Naive thymus-derived CD4-positive, alpha-beta T cell (primary cell): ENCODE measurements around the gene ERP29. TPM values are rescaled to one million over a fixed set of nuclear protein-coding genes. Genes with fewer than 3 reads are reported as not detected.

Source experiments
- ATAC-seq: fragments of 150-1000 bp; cut with Tn5 transposase; 2 replicates; pipeline ENCODE4 v1.10.0; 2021; ENCODE audit warnings: mild to moderate bottlenecking, moderate library complexity
- CTCF ChIA-PET: fragments of 350-600 bp; sonication (Branson Sonifier 250); formaldehyde crosslinking; loops from one replicate; lab custom pipeline; 2021; ENCODE audit warnings: antibody characterized with exemption; lab: Charles Lee
- POLR2A ChIA-PET: fragments of 350-600 bp; sonication (Branson Sonifier 250); formaldehyde crosslinking; loops from one replicate; lab custom pipeline; 2021; ENCODE audit warnings: antibody characterized with exemption, inconsistent platforms; lab: Charles Lee
- DNase-seq, 9 donors: peaks; one replicate each; pipeline versions ENCODE4 v3.0.0 to v3.0.0-alpha.2; 2020 to 2022; ENCODE audit warnings: mixed read lengths in 1 of 9
- H3K27ac ChIP-seq: one replicate; pipeline ENCODE4 v1.7.0; 2013; ENCODE audit warnings: mild to moderate bottlenecking, low read depth, low read length, moderate library complexity
- H3K27me3 ChIP-seq, 2 donors: one replicate each; pipeline ENCODE4 v1.7.0; 2013; ENCODE audit warnings: low read length in 2 of 2, mild to moderate bottlenecking in 2 of 2, moderate library complexity in 2 of 2; ENCODE audit not compliant: control insufficient read depth in 2 of 2, insufficient read depth in 2 of 2
- H3K36me3 ChIP-seq, 3 experiments: 1 replicate in 2 of 3; 2 replicates in 1 of 3; pipeline ENCODE4 v1.7.0; 2013; ENCODE audit warnings: low read length in 3 of 3, mild to moderate bottlenecking in 3 of 3, moderate library complexity in 1 of 3; ENCODE audit not compliant: insufficient read depth in 3 of 3, control insufficient read depth in 2 of 3
- H3K4me1 ChIP-seq, 2 donors: one replicate each; pipeline ENCODE4 v1.7.0; 2013; ENCODE audit warnings: low read length in 2 of 2, mild to moderate bottlenecking in 2 of 2, moderate library complexity in 1 of 2; ENCODE audit not compliant: control insufficient read depth in 2 of 2, insufficient read depth in 2 of 2
- H3K4me3 ChIP-seq: 2 replicates; pipeline ENCODE4 v1.7.0; 2013; ENCODE audit warnings: mild to moderate bottlenecking, low read length
- H3K9me3 ChIP-seq, 3 experiments: 1 replicate in 2 of 3; 2 replicates in 1 of 3; pipeline ENCODE4 v1.7.0; 2013; ENCODE audit warnings: low read length in 3 of 3; ENCODE audit not compliant: control insufficient read depth in 2 of 3
- H3K27ac Mint-ChIP-seq, 9 donors: one replicate each; pipeline ENCODE4 v1.8.0; 2020 to 2022; ENCODE audit warnings: mixed read lengths in 9 of 9, mild to moderate bottlenecking in 8 of 9, moderate library complexity in 5 of 9, inconsistent platforms in 2 of 9
- H3K27me3 Mint-ChIP-seq, 5 donors: one replicate each; pipeline ENCODE4 v1.8.0; 2021 to 2022; ENCODE audit warnings: mixed read lengths in 5 of 5, mild to moderate bottlenecking in 1 of 5
- H3K36me3 Mint-ChIP-seq, 5 donors: one replicate each; pipeline ENCODE4 v1.8.0; 2020 to 2022; ENCODE audit warnings: mixed read lengths in 5 of 5, mild to moderate bottlenecking in 3 of 5, inconsistent platforms in 1 of 5
- H3K4me1 Mint-ChIP-seq, 7 donors: one replicate each; pipeline ENCODE4 v1.8.0; 2020 to 2022; ENCODE audit warnings: mixed read lengths in 7 of 7, mild to moderate bottlenecking in 3 of 7, inconsistent platforms in 1 of 7
- H3K4me3 Mint-ChIP-seq, 10 donors: one replicate each; pipeline ENCODE4 v1.8.0; 2020 to 2022; ENCODE audit warnings: mild to moderate bottlenecking in 10 of 10, mixed read lengths in 10 of 10, moderate library complexity in 6 of 10, inconsistent platforms in 2 of 10
- H3K9me3 Mint-ChIP-seq, 11 donors: one replicate each; pipeline ENCODE4 v1.8.0; 2020 to 2022; ENCODE audit warnings: mixed read lengths in 11 of 11, mild to moderate bottlenecking in 4 of 11, inconsistent platforms in 1 of 11, moderate library complexity in 1 of 11
- intact Hi-C, 2 donors: fragments of 100-400 bp; cut with micrococcal nuclease; formaldehyde crosslinking; loops; one replicate each; pipeline ENCODE4 v1.15.1; 2023
- polyA plus RNA-seq, 2 donors: library from polyadenylated mRNA; unstranded; fragments of 300-500 nt; fragmentation: Illumina TruSeq; gene quantifications; one replicate each; pipeline ENCODE4 v1.2.3, GENCODE V29; 2021
- total RNA-seq, 6 experiments: library from RNA in 5 of 6; stranded (reverse) in 5 of 6; gene quantifications; 1 replicate in 5 of 6; 2 replicates in 1 of 6; pipeline ENCODE4 v1.2.3 and lab custom pipeline; 2021 to 2026

Gene ERP29
- total and polyA plus RNA-seq, 7 experiments from 2014 or later: 115 to 253 (median 180) TPM

GRCh38 chr12:111976860-111977259 is 36.4 kb upstream of the ERP29 start:
- Histone ChIP-seq H3K36me3 (peaks cover 0 to 3% (median 0%) of the 10 kb centered on the region in 3 experiments), H3K9me3 (no peaks in the 10 kb centered on the region), H3K27ac (no peak overlapping the region), H3K27me3 (no peaks in the 10 kb centered on the region), H3K4me3 (no peak overlapping the region), H3K4me1 (peaks cover 0 to 8% of the 10 kb centered on the region in 2 donors)
- intact Hi-C loops: loop anchor here in 1 of 2 donors (5.0 kb wide), 1 partner anchor 35 kb away; the partner anchor contains the start of genes ERP29 and TMEM116
- peaks cover 0 to 6% (median 0%) of the 10 kb centered on the region in 11 donors for H3K9me3 Mint-ChIP-seq
- no peak overlapping the region for H3K4me3 Mint-ChIP-seq
- DNase-seq (no peak), ATAC-seq (no peak)
- POLR2A ChIA-PET: interaction anchor here (0.6 to 0.8 kb wide), 2 partner anchors 25 to 303 kb away, joined by 3 to 4 read pairs; no protein-coding TSS in a partner anchor
- peaks cover 7 to 46% (median 27%) of the 10 kb centered on the region in 7 donors for H3K4me1 Mint-ChIP-seq
- peak overlapping the region in 4 of 9 donors; percentile 1 to 30 (median 18) for H3K27ac Mint-ChIP-seq
- H3K36me3 Mint-ChIP-seq: peaks cover 0 to 44% (median 20%) of the 10 kb centered on the region in 5 donors
- CTCF ChIA-PET: no interaction called here
- no peaks in the 10 kb centered on the region for H3K27me3 Mint-ChIP-seq

GRCh38 chr12:111978545-111978944 is 34.7 kb upstream of the ERP29 start:
- POLR2A ChIA-PET: interaction anchor here (0.7 to 1.1 kb wide), 4 partner anchors 13 to 145 kb away, joined by 3 to 4 read pairs (median 3); no protein-coding TSS in a partner anchor
- no peaks in the 10 kb centered on the region for H3K4me1 ChIP-seq
- H3K4me1 Mint-ChIP-seq: peaks cover 6 to 46% (median 29%) of the 10 kb centered on the region in 7 donors
- H3K9me3 ChIP-seq: no peaks in the 10 kb centered on the region
- no peak overlapping the region for H3K27ac ChIP-seq
- H3K27me3 Mint-ChIP-seq: no peaks in the 10 kb centered on the region
- H3K4me3 ChIP-seq: no peak overlapping the region
- DNase-seq: no peak
- intact Hi-C loops: loop anchor here in 1 of 2 donors (5.0 kb wide), 1 partner anchor 34 kb away; the partner anchor contains the start of genes ERP29 and TMEM116
- H3K36me3 Mint-ChIP-seq: peaks cover 0 to 37% (median 14%) of the 10 kb centered on the region in 5 donors
- CTCF ChIA-PET: interaction anchor here (0.6 kb wide), 1 partner anchor 188 kb away, joined by 3 read pairs; no protein-coding TSS in a partner anchor
- H3K9me3 Mint-ChIP-seq: peaks cover 0 to 1% (median 0%) of the 10 kb centered on the region in 11 donors
- H3K27me3 ChIP-seq: no peaks in the 10 kb centered on the region
- peaks cover 0 to 3% (median 0%) of the 10 kb centered on the region in 3 experiments for H3K36me3 ChIP-seq
- ATAC-seq: no peak
- peak overlapping the region in 2 of 9 donors; percentile 5 to 20 for H3K27ac Mint-ChIP-seq
- H3K4me3 Mint-ChIP-seq: no peak overlapping the region

- Mint-ChIP-seq H3K27me3 (no peaks in the 10 kb centered on the region), H3K4me1 (peaks cover 3 to 51% (median 29%) of the 10 kb centered on the region in 7 donors), H3K9me3 (peaks cover 0 to 1% (median 0%) of the 10 kb centered on the region in 11 donors), H3K27ac (no peak overlapping the region), H3K36me3 (peaks cover 0 to 40% (median 19%) of the 10 kb centered on the region in 5 donors), H3K4me3 (no peak overlapping the region)
- ATAC-seq (no peak), DNase-seq (no peak)
- Histone ChIP-seq H3K4me3 (no peak overlapping the region), H3K9me3 (no peaks in the 10 kb centered on the region), H3K27ac (no peak overlapping the region), H3K27me3 (no peaks in the 10 kb centered on the region), H3K4me1 (no peaks in the 10 kb centered on the region), H3K36me3 (no peaks in the 10 kb centered on the region)
- intact Hi-C loops: no loop called here
- ChIA-PET CTCF (interaction anchor here (1.2 kb wide), 1 partner anchor 33 kb away, joined by 4 read pairs; the partner anchor contains the start of gene ERP29), POLR2A (interaction anchor here (0.7 to 2.2 kb wide), 2 partner anchors 13 to 32 kb away, joined by 3 to 9 read pairs; partner anchors contain the start of gene TMEM116)
Observed at GRCh38 chr12:111980598-111980997, 32.6 kb upstream of the ERP29 start.

- intact Hi-C loops: no loop called here
- POLR2A ChIA-PET: interaction anchor here (4.8 kb wide), 1 partner anchor 31 kb away, joined by 21 read pairs; the partner anchor contains the start of genes ERP29 and TMEM116
- H3K4me3 ChIP-seq: no peak overlapping the region
- no peak overlapping the region for H3K27ac ChIP-seq
- no peak for ATAC-seq
- Mint-ChIP-seq H3K4me1 (peaks cover 0 to 43% (median 22%) of the 10 kb centered on the region in 7 donors), H3K27ac (peak overlapping the region in 1 of 9 donors; percentile 19), H3K4me3 (no peak overlapping the region), H3K9me3 (no peaks in the 10 kb centered on the region), H3K36me3 (peaks cover 0 to 36% (median 15%) of the 10 kb centered on the region in 5 donors), H3K27me3 (no peaks in the 10 kb centered on the region)
- H3K4me1 ChIP-seq: no peaks in the 10 kb centered on the region
- H3K36me3 ChIP-seq: no peaks in the 10 kb centered on the region
- no peaks in the 10 kb centered on the region for H3K27me3 ChIP-seq
- CTCF ChIA-PET: no interaction called here
- no peaks in the 10 kb centered on the region for H3K9me3 ChIP-seq
- no peak for DNase-seq
Observed at GRCh38 chr12:111981987-111982386, 31.2 kb upstream of the ERP29 start.

- H3K9me3 Mint-ChIP-seq: no peaks in the 10 kb centered on the region
- ATAC-seq: no peak
- DNase-seq: no peak
- peaks cover 0 to 32% (median 24%) of the 10 kb centered on the region in 5 donors for H3K36me3 Mint-ChIP-seq
- POLR2A ChIA-PET: interaction anchor here (2.5 to 4.8 kb wide), 2 partner anchors 9 to 29 kb away, joined by 8 to 21 read pairs; partner anchors contain the start of genes ERP29 and TMEM116
- no peaks in the 10 kb centered on the region for H3K27me3 Mint-ChIP-seq
- CTCF ChIA-PET: interaction anchor here (1.1 kb wide), 1 partner anchor 28 kb away, joined by 3 read pairs; the partner anchor contains the start of genes ERP29 and TMEM116
- H3K36me3 ChIP-seq: no peaks in the 10 kb centered on the region
- intact Hi-C loops: loop anchor here in 1 of 2 donors (1.0 kb wide), 1 partner anchor 8 kb away; no protein-coding TSS in a partner anchor
- H3K4me3 ChIP-seq: no peak overlapping the region
- no peaks in the 10 kb centered on the region for H3K4me1 ChIP-seq
- no peak overlapping the region for H3K27ac ChIP-seq
- H3K4me1 Mint-ChIP-seq: peaks cover 4 to 40% (median 26%) of the 10 kb centered on the region in 7 donors
- H3K4me3 Mint-ChIP-seq: no peak overlapping the region
- H3K27me3 ChIP-seq: no peaks in the 10 kb centered on the region
- peak overlapping the region in 2 of 9 donors; percentile 4 to 57 for H3K27ac Mint-ChIP-seq
- no peaks in the 10 kb centered on the region for H3K9me3 ChIP-seq
Observed at GRCh38 chr12:111984820-111985219, 28.4 kb upstream of the ERP29 start.

GRCh38 chr12:111991535-111991934 is 21.7 kb upstream of the ERP29 start:
- no peak overlapping the region for H3K4me3 ChIP-seq
- no peaks in the 10 kb centered on the region for H3K27me3 ChIP-seq
- H3K4me1 ChIP-seq: peaks cover 43 to 45% of the 10 kb centered on the region in 2 donors
- DNase-seq: no peak
- peaks cover 0 to 5% (median 0%) of the 10 kb centered on the region in 3 experiments for H3K36me3 ChIP-seq
- H3K9me3 Mint-ChIP-seq: no peaks in the 10 kb centered on the region
- peak overlapping the region; percentile 30 to 99 (median 56) for H3K4me3 Mint-ChIP-seq
- no peak for ATAC-seq
- peaks cover 39 to 73% (median 62%) of the 10 kb centered on the region in 7 donors for H3K4me1 Mint-ChIP-seq
- H3K27me3 Mint-ChIP-seq: no peaks in the 10 kb centered on the region
- H3K36me3 Mint-ChIP-seq: peaks cover 0 to 38% (median 15%) of the 10 kb centered on the region in 5 donors
- intact Hi-C loops: loop anchor here in 1 of 2 donors (5.0 kb wide), 1 partner anchor 136 kb away; the partner anchor contains the start of gene TRAFD1
- ChIA-PET CTCF (interaction anchor here (1.0 to 1.4 kb wide), 2 partner anchors 10 to 23 kb away, joined by 6 to 7 read pairs; no protein-coding TSS in a partner anchor), POLR2A (interaction anchor here (0.8 to 14.9 kb wide), 6 partner anchors 13 to 139 kb away, joined by 3 to 285 read pairs (median 3); partner anchors contain the start of genes ERP29 and TMEM116)
- peak overlapping the region; percentile 67 for H3K27ac ChIP-seq
- no peaks in the 10 kb centered on the region for H3K9me3 ChIP-seq
- H3K27ac Mint-ChIP-seq: peak overlapping the region; percentile 80 to 97 (median 91)
